Gastrocnemius medialis (tissue), 4 donors: ENCODE results near the gene SLC35B4. TPM values are rescaled to one million over a fixed set of nuclear protein-coding genes. Genes with fewer than 3 reads are reported as not detected.

ENCODE experiments used
- ATAC-seq, 2 donors: fragments of 150-250 bp; one replicate each; pipeline ENCODE4 v1.9.1; 2016
- DNase-seq, 2 donors: peaks; one replicate each; pipeline ENCODE4 v3.0.0-alpha.2; 2019
- H3K27ac ChIP-seq, 4 donors: fragments of 200-600 bp; sonication (generic); 1 replicate in 1 of 4; 2 replicates in 3 of 4; pipeline ENCODE4 v1.5.1; 2016 to 2018; ENCODE audit warnings: mild to moderate bottlenecking in 2 of 4, moderate library complexity in 1 of 4
- H3K27me3 ChIP-seq, 3 donors: fragments of 200-600 bp; sonication (generic) in 2 of 3; 1 replicate in 1 of 3; 2 replicates in 2 of 3; pipeline versions ENCODE4 v1.5.1 to v1.6.0; 2016 to 2019; ENCODE audit warnings: mild to moderate bottlenecking in 1 of 3, moderate library complexity in 1 of 3
- H3K36me3 ChIP-seq, 2 donors: fragments of 200-600 bp; sonication (generic) in 1 of 2; one replicate each; pipeline ENCODE4 v1.5.1; 2017 to 2018
- H3K4me1 ChIP-seq, 2 donors: fragments of 200-600 bp; sonication (generic) in 1 of 2; one replicate each; pipeline ENCODE4 v1.5.1; 2016 to 2017; ENCODE audit warnings: mild to moderate bottlenecking in 2 of 2
- H3K4me3 ChIP-seq, 4 donors: fragments of 200-600 bp; sonication (generic) in 3 of 4; 1 replicate in 1 of 4; 2 replicates in 3 of 4; pipeline ENCODE4 v1.5.1; 2016 to 2019; ENCODE audit warnings: mild to moderate bottlenecking in 2 of 4
- H3K9me3 ChIP-seq, 3 donors: fragments of 200-600 bp; sonication (generic) in 2 of 3; 1 replicate in 1 of 3; 2 replicates in 2 of 3; pipeline ENCODE4 v1.5.1; 2016 to 2019
- POLR2A ChIP-seq, 2 donors: fragments of 450-650 bp; IDR thresholded peaks; one replicate each; pipeline ENCODE4 v1.6.1; 2017; ENCODE audit warnings: antibody characterized with exemption in 2 of 2, mild to moderate bottlenecking in 2 of 2, moderate library complexity in 2 of 2
- in situ Hi-C, 4 donors: fragments of 200-750 bp; cut with MboI; loops; one replicate each; pipeline versions ENCODE4 v1.15.0 to v1.8.0; 2017; ENCODE audit warnings: low sequenced_read_pairs in 4 of 4
- intact Hi-C: fragments of 100-400 bp; cut with DNase I; formaldehyde crosslinking; loops from one replicate; pipeline ENCODE4 v1.15.1; 2023; ENCODE audit warnings: low total_unique reads
- total RNA-seq, 4 donors: library from RNA; depleted of rRNA; stranded (reverse); fragments of >200 nt; gene quantifications; one replicate each; pipeline versions ENCODE4 v1.1.0 to v1.2.3, GENCODE V29; 2016
- TF ChIP-seq, protein P1 (sequence below), 5 experiments: fragments of 450-650 bp in 3 of 5; fragments of 200-600 bp in 2 of 5; sonication (generic) in 2 of 5; IDR thresholded peaks in 4 of 5; conservative IDR thresholded peaks in 1 of 5; 1 replicate in 4 of 5; 2 replicates in 1 of 5; pipeline ENCODE4 v1.5.1; 2016 to 2019; ENCODE audit warnings: antibody characterized with exemption in 5 of 5, mild to moderate bottlenecking in 3 of 5, moderate library complexity in 3 of 5

Gene SLC35B4
- total RNA-seq, 4 donors from 2014 or later, result 1.7 to 5.0 (median 2.3) TPM

DNA sequence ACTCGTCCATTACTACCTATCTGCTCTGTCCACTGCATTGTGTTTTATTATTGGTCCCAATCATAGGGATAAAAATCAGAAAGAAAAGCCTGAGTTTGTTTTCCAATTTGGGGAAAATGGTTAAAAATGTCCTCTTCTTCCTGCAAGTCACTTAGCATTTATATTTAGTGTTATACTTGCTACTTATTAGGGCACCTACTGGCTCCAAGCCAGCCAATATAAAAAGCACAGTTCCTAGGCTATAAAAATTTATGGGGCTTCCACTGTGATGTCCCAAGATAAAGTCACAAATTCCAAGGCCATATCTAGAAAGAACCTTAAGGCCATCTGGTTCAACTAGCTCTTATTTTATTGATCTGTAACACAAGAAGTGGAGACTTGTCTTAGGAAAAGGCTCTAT is 3.2 kb downstream of the SLC35B4 start:
- in situ Hi-C loops (loop anchor here in 3 of 4 donors (10.0 to 25.0 kb wide), 3 partner anchors 189 to 1199 kb away; partner anchors contain the start of genes EXOC4 (in 3 of the 3), CNOT4 (in 1 of the 3) and LRGUK (in 1 of the 3)), intact Hi-C loops (no loop called here)
- H3K36me3 ChIP-seq, result no peaks in the 10 kb centered on the region
- H3K4me3 ChIP-seq, result no peak overlapping the region
- TF ChIP-seq, protein P1, sequence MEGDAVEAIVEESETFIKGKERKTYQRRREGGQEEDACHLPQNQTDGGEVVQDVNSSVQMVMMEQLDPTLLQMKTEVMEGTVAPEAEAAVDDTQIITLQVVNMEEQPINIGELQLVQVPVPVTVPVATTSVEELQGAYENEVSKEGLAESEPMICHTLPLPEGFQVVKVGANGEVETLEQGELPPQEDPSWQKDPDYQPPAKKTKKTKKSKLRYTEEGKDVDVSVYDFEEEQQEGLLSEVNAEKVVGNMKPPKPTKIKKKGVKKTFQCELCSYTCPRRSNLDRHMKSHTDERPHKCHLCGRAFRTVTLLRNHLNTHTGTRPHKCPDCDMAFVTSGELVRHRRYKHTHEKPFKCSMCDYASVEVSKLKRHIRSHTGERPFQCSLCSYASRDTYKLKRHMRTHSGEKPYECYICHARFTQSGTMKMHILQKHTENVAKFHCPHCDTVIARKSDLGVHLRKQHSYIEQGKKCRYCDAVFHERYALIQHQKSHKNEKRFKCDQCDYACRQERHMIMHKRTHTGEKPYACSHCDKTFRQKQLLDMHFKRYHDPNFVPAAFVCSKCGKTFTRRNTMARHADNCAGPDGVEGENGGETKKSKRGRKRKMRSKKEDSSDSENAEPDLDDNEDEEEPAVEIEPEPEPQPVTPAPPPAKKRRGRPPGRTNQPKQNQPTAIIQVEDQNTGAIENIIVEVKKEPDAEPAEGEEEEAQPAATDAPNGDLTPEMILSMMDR (IDR thresholded peaks at IDR 0.05 in 4 of 5, conservative IDR thresholded peaks at IDR 0.05 in 1 of 5), result no peak
- TF ChIP-seq POLR2A (IDR thresholded peaks at IDR 0.05), result no peak
- DNase-seq (no peak), ATAC-seq (no peak)
- no peaks in the 10 kb centered on the region for H3K9me3 ChIP-seq
- H3K27ac ChIP-seq, result no peak overlapping the region
- no peaks in the 10 kb centered on the region for H3K27me3 ChIP-seq
- H3K4me1 ChIP-seq, result peaks cover 0 to 9% of the 10 kb centered on the region in 2 donors

DNA sequence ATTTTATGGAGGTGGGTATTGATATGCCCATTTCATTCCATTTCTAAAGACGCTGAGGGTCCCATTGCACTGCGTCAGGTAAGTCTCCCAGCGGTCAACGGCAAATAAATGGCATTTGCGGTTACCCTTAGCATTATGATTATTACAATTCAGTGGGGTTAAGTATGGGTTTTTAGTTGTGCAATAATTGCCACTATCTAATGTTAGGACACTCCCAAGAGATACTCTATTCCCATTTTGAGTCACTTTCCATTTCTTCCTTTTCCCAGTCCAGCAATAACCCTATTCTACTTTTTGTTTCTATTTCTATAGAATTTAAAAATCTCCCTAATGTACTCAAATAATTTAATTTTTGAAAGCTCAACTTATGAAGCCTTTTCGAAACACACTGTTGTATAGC is 4.0 kb downstream of the SLC35B4 start:
- Histone ChIP-seq H3K36me3 (no peaks in the 10 kb centered on the region), H3K27me3 (no peaks in the 10 kb centered on the region), H3K4me1 (peaks cover 0 to 9% of the 10 kb centered on the region in 2 donors), H3K4me3 (no peak overlapping the region), H3K27ac (no peak overlapping the region), H3K9me3 (no peaks in the 10 kb centered on the region)
- DNase-seq, result no peak
- TF ChIP-seq, protein P1 (IDR thresholded peaks at IDR 0.05 in 4 of 5, conservative IDR thresholded peaks at IDR 0.05 in 1 of 5), result no peak
- TF ChIP-seq POLR2A (IDR thresholded peaks at IDR 0.05), result no peak
- in situ Hi-C loops (loop anchor here in 3 of 4 donors (10.0 to 25.0 kb wide), 3 partner anchors 188 to 1200 kb away; partner anchors contain the start of genes EXOC4 (in 3 of the 3), CNOT4 (in 1 of the 3) and LRGUK (in 1 of the 3)), intact Hi-C loops (no loop called here)
- no peak for ATAC-seq

DNA sequence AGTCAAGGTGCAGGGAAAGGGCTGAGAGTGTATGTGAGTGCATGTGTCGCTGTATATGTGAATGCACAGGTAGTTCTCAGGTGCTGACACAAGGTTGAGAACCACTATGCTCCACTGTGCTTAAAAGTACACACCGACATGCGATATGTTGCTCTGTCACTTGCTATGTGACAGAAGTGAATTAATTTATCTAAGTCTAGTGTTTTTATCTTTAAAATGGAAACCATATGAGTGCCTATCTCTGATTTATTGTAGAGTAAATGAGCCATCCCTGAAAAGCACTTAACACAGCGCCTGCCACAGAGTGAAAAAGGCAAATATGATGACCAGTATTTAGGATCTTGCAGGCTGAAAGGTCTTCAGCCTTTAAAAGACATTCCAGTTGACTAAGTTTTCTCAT is 4.9 kb downstream of the SLC35B4 start:
- ATAC-seq (no peak), DNase-seq (no peak)
- intact Hi-C loops, result no loop called here
- peaks cover 0 to 9% of the 10 kb centered on the region in 2 donors for H3K4me1 ChIP-seq
- H3K9me3 ChIP-seq, result no peaks in the 10 kb centered on the region
- H3K4me3 ChIP-seq, result no peak overlapping the region
- H3K36me3 ChIP-seq, result no peaks in the 10 kb centered on the region
- no peak overlapping the region for H3K27ac ChIP-seq
- no peak for TF ChIP-seq POLR2A (IDR thresholded peaks at IDR 0.05)
- TF ChIP-seq, protein P1 (IDR thresholded peaks at IDR 0.05 in 4 of 5, conservative IDR thresholded peaks at IDR 0.05 in 1 of 5), result no peak
- no peaks in the 10 kb centered on the region for H3K27me3 ChIP-seq
- in situ Hi-C loops, result loop anchor here in 3 of 4 donors (10.0 to 25.0 kb wide), 3 partner anchors 187 to 1200 kb away; partner anchors contain the start of genes EXOC4 (in 3 of the 3), CNOT4 (in 1 of the 3) and LRGUK (in 1 of the 3)

- Histone ChIP-seq H3K9me3 (no peaks in the 10 kb centered on the region), H3K4me3 (no peak overlapping the region), H3K36me3 (peaks cover 0 to 13% of the 10 kb centered on the region in 2 donors), H3K27ac (no peak overlapping the region), H3K27me3 (no peaks in the 10 kb centered on the region), H3K4me1 (no peaks in the 10 kb centered on the region)
- DNase-seq (no peak), ATAC-seq (no peak)
- intact Hi-C loops (no loop called here), in situ Hi-C loops (loop anchor here in 3 of 4 donors (25.0 kb wide), 2 partner anchors 1046 to 1204 kb away; partner anchors contain the start of genes EXOC4 (in 3 of the 3) and CNOT4 (in 1 of the 3))
- TF ChIP-seq, protein P1 (IDR thresholded peaks at IDR 0.05 in 4 of 5, conservative IDR thresholded peaks at IDR 0.05 in 1 of 5), result no peak
- no peak for TF ChIP-seq POLR2A (IDR thresholded peaks at IDR 0.05)
These were observed 8.2 kb downstream of the SLC35B4 start for GRCh38 chr7:134308548-134308947.
